Activated gamma-delta T cell treated with Interleukin-2 at 50 U/mL for 16 hours (primary cell): ENCODE measurements around the gene MYO5B.
"Not testable (repeated sequence)": the region's sequence is repeated elsewhere in the genome, so short reads cannot be mapped to it uniquely, and the experiment has no call there.

Source experiments
- DNase-seq: peaks from one replicate; pipeline ENCODE4 v3.0.0-alpha.2; 2020

MYO5B gene

DNA sequence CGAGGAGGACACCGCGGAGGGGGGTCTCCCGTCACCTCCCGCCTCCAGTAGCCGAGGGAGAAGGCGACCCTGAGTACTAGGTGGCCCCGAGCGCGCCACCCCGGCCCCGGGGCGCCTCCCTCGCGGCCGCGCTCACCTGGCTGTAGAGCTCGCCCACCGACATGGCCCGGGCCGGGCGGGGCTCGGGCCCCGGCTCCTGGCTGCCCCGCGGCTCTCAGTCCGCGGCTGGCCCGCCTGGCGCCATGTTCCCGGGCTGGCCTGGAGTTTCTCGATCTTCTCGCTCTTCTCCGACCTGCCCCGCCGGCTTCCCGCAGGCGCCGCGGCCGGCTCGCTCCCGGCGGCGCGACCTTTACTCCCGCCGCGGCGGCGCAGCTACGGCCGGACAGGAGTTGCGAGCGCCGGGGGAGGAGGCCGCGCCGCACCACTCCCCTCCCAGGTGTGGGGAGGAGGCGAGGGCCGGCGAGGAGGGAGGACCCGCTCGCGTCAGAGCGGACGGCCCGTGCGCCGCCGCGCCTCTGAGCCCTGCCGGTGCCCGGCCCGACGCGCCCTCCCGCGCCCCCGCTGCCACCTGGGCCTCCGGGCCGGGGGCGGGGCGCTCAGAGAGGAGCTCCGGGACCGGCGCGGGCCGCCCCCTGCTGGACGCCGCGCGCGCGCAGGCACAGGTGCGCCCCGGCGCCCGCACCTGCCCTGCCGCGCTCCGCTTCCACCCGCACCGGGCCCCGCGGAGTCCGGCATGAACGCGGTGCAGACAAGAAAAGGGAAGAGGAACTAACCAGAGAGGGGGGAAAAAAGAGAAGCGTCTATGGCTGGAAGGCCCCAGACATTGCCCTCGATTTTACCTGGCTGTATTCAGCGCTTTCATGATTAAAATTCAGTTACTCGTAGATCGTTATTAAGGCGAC lies at the start of gene MYO5B:
TSS of gene MYO5B (minus strand) at position 517 of the 902 bp plus-strand sequence. CDS start at position 163, 354 bp downstream.
- peak; percentile 14 for DNase-seq

DNA sequence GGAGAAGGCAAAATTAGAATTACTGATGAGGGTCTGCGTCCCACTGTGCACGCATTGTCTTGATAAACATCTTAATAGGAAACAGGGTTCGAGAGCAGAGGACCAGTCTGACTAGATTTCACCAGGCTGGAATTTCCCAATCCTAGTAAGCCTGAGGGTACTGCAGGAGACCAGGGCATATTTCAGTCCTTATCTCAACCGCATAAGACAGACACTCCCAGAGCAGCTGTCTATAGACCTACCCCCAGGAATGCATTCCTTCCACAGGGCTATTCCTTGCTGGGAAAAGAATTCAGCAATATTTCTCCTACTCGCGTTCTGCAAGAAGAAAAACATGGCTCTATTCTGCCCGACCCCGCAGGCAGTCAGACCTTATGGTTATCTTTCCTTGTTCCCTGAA lies 46.8 kb upstream of the MYO5B start:
- not testable (repeated sequence) for DNase-seq

DNA sequence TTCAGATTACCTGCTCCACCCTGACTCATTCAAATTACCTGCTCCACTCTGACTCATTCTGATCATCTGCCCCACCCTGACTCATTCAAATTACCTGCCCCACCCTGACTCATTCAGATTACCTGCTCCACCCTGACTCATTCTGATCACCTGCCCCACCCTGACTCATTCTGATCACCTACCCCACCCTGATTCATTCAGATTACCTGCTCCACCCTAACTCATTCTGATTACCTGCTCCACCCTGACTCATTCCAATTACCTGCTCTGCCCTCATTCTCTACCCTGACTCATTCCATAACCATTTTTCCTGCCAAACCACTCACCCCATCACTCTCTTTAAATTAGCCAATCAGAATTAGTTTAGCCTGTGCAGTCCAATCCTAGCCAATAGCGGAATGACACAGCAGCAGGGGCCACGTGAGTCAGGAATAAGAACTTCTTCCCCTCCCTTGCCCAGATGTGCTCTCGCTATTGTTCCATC lies 45.2 kb upstream of the MYO5B start:
- no peak for DNase-seq

DNA sequence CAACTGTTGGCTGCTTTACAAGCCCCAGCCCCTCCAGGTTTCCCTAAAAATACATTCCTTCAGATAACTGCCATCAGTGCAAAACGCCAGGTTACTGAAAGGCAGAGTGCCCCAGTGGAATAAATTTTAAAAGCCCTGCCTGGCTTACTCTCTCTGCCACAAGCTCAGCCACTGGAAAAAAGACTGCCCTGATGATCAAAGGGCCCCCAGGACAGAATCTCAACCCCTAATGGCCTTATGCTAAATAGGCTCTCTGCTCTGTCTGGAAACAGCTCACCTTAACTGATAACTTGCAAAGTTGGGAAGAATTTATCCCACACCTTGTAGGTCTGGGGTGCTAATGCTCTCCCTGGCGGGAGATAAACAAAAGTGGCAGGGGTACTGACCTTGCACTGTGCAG lies 37.5 kb upstream of the MYO5B start:
- no peak for DNase-seq

DNA sequence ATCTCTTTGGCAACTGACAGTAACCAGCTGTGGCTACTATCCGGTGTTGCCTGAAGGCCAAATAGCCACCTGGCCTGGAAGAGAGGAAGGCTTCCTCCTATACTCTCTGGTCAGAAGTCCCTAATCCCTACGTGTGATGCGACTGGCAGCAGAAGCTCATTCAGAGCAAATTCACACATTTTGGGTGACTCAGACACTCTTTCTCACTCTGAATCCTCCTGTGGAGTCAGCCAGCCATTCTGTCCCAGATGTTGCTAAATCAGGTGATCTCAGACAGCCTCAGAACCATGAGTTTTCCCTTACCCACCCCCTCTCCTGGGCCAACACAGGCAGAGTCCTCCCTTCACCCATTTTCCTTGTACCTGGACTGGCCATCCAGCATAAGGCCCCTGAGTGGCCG lies 36.7 kb upstream of the MYO5B start:
- DNase-seq: no peak

DNA sequence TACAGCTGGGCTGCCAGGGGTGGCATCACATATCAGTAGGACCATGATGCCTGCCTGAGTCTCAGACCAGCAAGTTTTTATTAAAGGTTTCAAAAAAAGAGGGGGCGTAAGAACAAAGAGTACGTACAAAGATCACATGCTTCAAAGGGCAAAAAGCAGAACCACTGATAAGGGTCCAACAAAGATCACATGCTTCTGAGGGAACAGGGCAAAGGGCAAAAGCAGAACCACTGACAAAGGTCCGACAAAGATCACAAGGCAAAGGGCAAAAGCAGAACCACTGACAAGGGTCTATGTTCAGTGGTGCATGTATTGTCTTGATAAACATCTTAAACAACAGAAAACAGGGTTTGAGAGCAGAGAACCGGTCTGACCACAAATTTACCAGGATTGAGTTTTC lies 25.3 kb upstream of the MYO5B start:
- DNase-seq: not testable (repeated sequence)

DNA sequence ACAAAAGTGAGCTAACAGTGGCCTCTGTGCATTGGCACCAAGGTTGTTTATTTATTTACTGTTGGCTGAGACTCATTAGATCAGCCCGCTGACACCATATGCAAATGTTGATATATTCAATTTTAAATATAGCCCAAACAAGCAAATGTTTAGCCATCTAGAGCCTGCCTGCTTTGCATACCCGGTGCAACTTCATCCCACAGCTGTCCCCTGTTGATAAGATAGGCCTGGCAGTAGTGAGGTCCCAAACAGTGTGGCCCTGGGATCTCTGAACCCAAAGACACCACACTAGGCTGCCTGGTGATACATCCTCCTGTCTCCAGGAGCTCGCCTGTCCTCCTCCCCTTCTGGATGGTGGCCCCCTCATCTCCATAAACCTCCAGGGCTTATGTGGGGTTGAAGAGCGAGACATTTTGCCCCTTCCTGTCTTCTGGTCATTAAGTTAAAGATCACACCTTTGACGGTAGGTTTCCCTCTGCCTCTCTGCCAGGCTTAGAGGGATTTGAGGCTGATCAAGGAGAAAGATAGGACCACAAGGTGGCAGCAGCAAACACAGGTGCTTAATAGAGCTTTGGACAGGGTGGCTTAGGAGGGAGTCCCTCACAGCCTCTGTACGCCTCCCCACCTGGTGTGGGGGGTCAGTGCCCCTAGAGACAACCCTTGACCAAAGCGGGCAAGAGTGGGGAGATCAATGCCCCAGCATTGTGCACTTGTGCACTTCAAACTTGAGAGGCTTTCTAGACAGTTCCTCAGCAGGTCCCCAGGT lies 23.7 kb upstream of the MYO5B start:
- DNase-seq: peak; percentile 21

DNA sequence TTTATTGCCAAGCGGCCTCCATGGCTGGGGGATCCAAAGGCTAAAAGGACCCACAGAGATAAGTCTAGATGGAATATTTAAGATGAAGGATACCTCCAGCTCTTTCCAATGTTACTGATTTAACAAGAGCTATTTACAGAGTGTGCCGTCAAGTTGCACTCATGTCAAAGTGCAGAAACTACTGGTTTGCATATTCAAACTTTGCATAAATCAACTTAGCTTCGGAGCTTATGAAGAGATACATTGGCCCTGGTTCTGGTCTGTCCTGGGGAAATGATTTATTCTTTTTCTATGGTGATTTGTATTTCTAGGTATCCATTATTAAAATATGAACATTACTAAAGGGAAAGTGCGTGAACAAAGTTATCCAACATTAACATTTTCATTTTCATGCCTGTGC lies 14.4 kb upstream of the MYO5B start:
- DNase-seq: no peak

DNA sequence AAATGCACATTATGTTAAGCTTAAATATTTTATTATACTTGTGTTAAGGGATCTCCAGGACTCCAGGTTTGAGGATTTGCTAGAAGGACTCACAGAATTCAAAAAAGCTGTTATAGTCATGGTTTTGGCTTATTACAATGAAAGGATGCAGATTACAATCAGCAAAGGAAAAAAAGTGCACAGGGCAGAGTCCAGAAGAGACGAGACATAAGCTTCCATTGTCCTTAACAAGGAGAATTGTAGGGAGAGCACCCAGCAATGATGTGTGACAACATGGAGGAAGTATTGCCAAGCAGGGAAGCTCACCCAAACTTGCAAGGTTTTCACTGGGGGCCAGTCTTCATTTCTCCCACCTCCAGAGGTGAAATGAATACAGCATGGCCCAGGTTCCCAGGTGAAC lies 12.8 kb upstream of the MYO5B start:
- DNase-seq: no peak

DNA sequence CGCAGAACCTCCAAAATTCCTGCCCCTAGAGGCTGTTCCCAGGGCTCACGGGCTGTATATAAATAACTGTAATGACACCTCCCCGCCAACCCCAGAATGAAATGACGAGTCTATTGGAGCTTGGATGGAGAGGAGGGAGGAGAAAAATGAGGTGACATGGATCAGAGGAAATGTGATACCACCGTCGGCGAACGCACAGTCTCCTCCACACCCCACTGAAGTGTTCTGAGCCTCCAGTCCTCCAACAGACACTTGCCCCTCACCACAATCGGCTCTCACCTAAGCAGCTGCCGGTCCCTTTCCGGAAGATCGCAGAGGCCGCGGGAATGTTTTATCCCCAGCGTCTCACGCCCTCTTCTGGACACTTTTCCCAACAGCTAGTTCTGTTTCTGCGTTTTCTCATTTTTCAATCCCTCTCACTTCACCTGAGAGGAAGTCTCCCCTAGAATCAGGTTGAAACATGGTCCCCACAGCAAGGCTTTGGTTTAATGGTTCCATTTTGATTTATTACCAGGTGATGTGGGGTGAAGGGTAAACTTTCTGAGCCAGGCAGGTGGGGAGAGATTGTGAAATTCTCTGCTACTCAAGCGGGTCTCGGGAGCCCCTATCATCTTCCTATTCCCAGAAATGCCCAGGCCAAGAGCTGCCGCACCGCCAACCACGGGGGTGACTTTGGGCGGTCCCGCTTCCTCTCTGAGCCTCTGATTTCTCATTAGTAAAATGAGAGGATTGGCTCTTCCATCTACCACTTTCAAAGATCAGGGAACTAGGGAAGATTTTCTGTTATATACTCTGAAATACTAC lies 9.1 kb upstream of the MYO5B start:
- DNase-seq: no peak

DNA sequence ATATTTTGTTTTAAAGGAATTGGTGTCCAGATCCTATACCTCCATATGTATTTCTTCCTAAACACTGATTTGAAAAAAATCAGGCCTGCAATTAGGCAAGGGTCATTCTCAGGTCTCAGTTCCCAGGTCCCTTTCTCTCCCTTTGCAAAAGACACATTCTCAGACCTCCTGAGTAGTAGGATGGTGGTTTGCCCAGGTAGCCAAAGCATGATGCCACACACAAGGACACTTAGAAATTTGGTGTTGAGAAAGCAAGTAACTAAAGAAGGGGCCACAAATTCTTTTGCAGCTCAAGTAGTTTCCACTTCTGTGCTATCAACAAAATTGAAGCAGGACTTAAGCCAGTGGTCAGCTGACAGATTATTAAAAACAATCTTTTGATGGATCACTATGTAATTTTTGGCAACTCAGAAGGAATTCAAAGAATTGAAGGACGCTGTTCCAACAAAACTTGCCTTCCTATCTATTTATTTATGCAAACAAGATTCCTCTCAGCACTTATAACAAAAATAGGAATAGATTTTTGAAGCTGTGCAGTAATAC lies 6.6 kb upstream of the MYO5B start:
- no peak for DNase-seq

DNA sequence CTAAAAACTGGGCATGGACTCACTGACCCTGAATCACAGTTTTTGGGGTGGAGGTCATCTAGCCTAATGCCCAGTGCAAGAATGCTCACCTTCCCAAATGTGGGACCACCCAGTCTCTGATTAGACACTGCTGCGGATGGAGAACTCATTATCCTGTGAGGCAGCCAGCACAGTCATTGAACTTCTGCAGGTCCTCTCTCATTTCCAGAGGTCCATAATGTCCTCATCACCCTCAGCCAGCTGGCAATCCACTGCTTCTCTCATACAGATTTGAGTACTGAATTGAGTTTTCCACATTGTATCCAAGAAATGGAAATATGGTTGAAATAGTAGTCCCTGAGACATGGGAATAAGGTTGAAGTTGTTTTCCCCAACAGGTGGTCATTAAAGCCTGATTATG lies 5.0 kb upstream of the MYO5B start:
- DNase-seq: no peak

DNA sequence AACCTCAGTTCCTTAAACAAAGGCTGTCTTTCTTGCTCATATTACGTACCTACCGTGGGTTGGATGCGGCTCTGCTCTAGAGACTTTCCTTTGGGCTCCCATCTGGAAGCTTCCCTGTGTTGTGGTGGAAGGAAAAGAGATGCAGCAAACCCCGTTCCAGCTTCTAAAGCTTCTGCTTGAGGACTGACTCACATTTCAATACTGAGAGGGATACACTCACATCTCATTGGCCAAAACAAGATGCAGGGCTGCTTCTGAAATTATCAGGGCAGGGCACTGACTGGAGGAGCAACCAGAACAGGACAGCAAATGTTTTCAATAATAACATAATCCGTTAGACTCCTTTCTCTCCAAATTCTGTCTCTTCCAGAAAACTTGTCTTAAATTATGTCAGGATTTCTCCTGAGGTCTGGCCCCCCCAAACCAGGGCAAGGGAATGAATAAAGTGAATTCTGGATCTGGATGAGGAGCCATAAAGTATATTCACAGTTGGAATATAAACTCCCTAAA lies 4.5 kb upstream of the MYO5B start:
- no peak for DNase-seq

DNA sequence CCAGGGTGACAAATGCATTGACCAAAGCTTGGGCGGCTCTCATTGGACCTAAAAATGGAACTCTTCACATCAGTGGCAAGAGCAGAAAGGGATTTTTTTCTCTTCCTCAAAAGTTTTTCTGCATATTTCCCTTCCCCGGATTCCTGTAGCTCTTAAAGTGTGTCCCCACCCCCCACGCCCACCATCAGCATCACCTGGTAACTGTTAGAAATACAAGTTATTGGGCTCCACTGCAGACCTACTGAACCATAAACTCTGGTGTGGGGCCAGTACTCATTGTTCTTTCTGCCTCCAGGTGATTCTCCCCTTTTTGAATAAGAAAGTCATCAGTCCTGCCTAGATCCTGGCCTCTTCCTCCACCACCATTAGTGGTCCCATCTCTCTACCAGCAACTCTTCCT lies 1.3 kb upstream of the MYO5B start:
- no peak for DNase-seq

DNA sequence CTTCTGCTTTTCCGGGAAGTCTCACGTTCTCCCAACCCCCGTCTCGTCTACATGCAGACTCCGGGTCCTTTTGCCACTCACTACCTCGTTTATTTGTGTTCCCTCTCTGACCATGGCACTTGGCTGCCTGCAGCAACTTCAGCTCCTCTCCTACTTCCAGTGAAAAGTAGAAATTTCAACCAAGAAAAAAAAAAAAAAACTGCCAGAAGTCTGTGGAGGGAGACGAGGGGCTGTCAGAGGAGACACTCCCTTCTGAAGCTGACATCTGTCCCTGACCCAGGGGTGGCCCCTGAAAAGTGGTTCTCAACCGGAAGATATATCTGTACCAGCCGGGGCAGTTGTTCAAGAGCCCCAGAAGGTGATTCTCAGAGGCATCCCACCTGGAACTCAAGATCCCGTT lies 742 bp upstream of the MYO5B start:
- no peak for DNase-seq

DNA sequence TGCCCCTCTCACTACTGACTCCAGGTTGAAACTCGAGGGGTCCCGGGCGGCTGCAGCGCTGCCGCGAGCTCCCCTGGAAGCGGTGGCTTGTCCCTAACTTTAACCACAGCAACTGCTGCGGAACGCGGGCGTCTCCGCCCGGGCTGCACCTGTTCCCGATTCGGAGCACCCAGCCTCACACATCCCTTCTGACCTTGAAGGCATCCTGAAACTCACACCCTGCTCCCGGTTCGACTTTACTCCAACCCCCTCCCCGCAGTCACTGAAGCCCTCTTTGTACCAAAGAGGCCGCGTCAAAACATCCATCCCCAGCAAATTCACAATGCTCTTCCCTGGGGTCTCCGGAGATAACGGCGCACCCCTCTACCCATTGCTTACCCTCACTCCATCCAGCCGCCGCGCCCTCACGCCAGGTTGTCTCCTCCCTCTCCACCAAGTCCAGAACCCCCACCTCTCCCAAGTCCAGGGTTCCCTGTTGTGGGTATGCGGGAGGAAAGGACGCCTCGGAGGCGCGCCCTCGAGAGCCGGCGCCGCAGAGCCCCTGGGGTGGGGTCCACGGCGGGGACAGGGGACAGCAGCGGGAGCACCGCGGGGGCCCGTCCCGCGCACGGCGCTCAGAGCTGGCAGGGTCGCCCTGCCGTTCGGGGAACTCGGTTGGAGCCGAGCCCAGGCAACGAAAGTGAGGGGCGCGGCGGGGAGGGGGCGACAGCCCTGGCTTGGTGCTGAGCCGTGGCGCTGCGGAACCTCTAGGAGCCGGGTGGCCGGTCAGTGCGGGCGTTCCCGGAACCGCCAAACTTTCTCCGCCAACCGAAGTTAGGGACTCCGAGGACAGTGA lies 934 bp downstream of the MYO5B start:
- no peak for DNase-seq

DNA sequence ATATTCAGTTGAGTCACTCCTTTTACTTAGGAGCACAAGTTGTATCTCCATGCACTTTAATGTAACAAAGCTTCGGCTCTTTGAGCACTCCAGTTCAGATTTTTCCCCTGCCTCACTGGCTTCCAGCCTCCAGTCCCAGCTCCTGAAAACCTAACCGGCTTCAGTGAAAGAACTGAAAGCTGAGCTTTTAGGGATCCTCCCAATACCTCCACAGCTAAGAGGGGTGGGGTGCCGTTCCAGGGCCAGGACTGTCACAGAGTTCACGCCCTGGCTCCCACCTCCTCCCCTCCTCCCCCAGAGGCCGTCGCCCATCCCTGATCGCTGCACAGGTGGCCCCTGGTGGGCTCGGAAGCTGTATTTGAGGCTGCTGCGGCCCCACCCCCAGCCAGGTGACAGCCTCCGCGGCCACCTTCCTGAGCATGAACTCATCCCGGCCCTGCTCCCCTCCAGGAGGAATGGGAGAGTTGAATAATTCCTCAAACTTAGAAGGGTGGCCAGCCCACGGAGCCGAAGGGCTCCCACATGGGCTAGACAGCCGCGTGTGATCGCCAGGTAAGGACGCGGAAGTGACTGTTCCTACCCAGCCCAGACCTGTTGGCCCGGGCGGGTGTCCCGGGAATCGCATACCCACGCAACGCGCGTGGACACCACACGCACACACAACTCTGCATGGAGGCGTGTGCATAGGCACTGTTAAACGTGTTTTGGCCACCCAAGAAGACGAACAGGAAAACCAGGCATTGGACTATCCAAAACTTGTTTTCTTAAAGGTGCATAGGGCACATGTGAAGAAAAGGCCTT lies 1.8 kb downstream of the MYO5B start:
- no peak for DNase-seq

DNA sequence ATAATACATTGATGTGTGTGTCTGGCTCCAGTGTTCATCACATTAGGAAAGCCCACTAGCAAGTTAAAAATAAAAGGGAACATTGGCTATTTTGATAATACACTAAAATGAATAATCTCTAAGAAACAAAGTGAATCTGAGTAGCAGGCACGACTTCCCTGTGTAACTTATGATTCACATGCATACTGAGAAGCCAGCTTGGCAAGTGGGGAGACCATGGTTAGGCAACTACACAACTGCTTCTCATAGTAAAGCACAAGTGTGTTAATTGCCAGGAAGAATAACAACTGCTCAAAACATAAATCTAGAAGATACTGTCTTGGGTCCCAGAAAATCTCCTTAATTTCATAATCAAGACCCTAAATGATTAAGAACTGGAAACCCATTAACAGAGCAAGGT lies 4.0 kb downstream of the MYO5B start:
- DNase-seq: no peak

DNA sequence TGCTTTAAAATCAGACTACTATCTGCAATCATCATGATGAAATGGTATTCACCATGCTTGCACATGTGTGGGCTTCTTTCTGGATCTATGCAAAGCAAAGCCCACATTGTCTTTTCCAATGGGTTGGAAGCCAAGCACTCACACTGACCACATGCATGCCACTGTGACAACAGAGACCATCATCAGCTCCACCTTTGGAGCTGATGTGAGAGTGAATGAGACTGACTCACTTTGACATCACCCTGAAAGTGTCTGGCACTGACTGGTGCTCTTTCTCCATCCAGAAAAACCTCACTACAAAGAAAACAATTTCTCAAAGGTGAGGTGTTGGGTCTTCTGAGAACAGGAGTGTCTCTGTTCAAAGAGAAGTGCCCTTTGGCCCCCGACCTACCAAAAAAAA lies 4.7 kb downstream of the MYO5B start:
- DNase-seq: no peak

DNA sequence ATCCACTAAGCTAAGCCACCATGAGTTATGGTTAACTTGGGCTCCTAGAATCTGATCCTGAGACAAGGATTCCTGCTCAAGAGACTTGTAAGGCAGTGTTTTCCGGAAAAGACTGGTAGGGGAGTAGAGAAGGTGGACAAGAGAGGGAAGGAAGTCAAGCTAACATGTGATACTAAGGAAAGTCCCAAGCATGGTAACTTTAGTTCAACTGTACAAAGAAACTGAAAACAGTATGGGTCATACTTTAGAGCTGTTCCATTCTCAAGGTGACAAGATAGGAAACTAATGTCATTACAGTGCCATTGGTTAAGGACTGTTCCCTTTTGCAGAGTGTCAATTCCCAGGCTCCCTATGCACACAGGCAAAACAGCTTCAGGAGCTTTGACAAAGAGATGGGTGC lies 5.8 kb downstream of the MYO5B start:
- DNase-seq: no peak

DNA sequence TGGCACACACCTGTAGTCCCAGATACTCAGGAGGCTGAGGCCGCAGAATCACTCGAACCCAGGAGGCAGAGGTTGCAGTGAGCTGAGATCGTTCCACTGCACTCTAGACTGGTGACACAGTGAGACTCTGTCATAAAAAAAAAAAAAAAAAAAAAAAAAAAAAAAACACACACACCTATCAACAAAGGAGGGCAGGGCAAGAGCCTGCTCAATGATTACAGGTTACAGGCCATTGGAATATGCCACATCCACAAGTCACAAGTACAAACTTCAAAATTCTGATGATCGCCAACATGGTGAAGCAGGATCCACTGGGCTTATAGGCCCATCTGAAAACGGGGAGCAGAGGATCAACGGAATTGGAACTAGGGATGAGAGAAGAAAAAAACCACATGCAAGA lies 6.3 kb downstream of the MYO5B start:
- no peak for DNase-seq
